ENCODE measurements around the gene PEPD.
A peak's percentile ranks its signal among the peaks of the same experiment; 100 is the strongest.

Gene PEPD

DNA sequence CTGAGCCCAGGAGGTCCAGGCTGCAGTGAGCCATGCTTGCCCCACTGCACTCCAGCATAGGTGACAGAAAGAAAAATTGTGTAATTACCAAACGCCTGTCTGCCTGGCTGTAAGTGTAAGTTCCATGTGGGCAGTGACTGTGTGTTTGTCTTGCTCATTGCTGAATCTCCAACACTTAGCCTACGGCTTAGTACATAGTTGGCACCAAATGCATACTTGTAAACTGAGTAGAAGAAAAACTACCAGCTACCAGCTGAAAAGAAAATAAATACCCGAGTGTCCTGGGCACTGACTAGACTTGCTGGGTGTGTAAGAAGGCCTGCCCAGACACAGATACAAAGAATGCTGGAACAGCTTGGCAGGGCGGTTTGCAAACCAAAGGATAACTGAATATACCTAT, 150.8 kb downstream of the PEPD start:
- Histone ChIP-seq H4K8ac (ENCODE audit: low read length) (no peak overlapping the region), H2AK5ac (ENCODE audit: low read length, severe bottlenecking) (no peak overlapping the region), H3K27me3 (ENCODE audit: control insufficient read depth in 1 of 2, insufficient read depth in 1 of 2, low read length in 2 of 2) (peaks cover 10 to 14% of the 10 kb centered on the region in 2 experiments), H3K14ac (ENCODE audit: low read length in 2 of 2) (no peak overlapping the region), H3K9ac (ENCODE audit: low read length) (no peak overlapping the region), H3K4me3 (ENCODE audit: insufficient read depth in 1 of 2, low read depth in 1 of 2, low read length in 2 of 2) (no peak overlapping the region), H2BK5ac (ENCODE audit: low read depth, low read length, poor library complexity, severe bottlenecking) (no peak overlapping the region), H2AFZ (ENCODE audit: low read depth, low read length) (no peak overlapping the region), H2BK12ac (ENCODE audit: low read length in 2 of 2) (no peak overlapping the region), H3K9me3 (ENCODE audit: control insufficient read depth, low read length) (no peaks in the 10 kb centered on the region), H2BK15ac (ENCODE audit: low read depth, poor library complexity, severe bottlenecking) (no peak overlapping the region), H3K4me2 (ENCODE audit: low read length, poor library complexity, severe bottlenecking) (no peak overlapping the region), H3K4me1 (ENCODE audit: control insufficient read depth, insufficient read depth, low read depth, low read length) (peaks cover 4% of the 10 kb centered on the region), H3K27ac (ENCODE audit: low read length, poor library complexity, severe bottlenecking) (no peak overlapping the region), H2BK120ac (ENCODE audit: low read depth, low read length) (no peak overlapping the region), H3K36me3 (ENCODE audit: control insufficient read depth in 1 of 2, insufficient read depth in 2 of 2, low read depth in 1 of 2, low read length in 2 of 2) (no peaks in the 10 kb centered on the region), H3K18ac (ENCODE audit: low read depth in 1 of 2, low read length in 2 of 2) (no peak overlapping the region), H4K91ac (ENCODE audit: low read length) (no peak overlapping the region), H3K23ac (ENCODE audit: low read length in 2 of 2) (no peak overlapping the region), H3K4ac (ENCODE audit: low read depth in 1 of 2, low read length in 2 of 2) (no peak overlapping the region), H3K79me1 (replicated peaks; ENCODE audit: low read length, poor library complexity, severe bottlenecking) (no peaks in the 10 kb centered on the region)
- no peak for DNase-seq
- WGBS = 87% methylated on average over 4 of the region's 4 CpGs

DNA sequence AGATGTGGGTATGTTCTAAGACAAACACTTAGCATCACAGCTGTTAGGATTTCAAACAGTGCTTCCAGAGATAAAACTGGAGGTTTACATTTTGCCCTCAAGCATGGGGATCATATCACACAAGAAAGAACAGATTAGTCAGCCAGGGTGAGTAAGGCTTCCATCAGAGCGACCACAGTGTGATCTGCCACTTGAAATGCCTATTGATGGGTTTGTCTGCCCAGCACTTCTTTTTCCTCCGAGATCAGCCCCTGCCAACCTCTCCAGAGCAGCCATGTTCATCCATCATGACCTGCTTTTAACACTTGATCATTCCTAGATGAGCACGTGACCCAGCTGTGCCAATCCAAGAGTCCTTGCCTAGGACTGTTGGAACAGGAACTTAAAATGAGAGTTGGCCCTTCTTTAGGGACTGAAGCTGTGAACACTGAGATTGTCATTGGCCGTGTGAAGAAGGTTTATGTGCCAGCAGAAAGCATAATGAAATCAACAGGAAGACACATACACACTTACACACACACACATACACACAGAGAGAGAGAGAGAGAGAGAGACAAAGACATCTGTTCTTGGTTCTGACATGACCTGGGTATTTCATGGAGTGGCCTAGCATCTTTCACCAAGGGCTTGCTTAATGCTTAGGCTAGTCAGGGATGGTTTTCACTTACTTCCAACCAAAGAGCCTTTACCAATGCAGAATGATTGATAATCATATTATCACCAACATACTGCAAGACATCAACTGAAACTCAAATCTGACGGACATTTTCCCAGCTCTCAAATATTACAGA, 153.3 kb downstream of the PEPD start:
- no peak overlapping the region for H3K4ac ChIP-seq (ENCODE audit: low read depth in 1 of 2, low read length in 2 of 2)
- H3K23ac ChIP-seq (ENCODE audit: low read length in 2 of 2) = no peak overlapping the region
- H3K9ac ChIP-seq (ENCODE audit: low read length) = no peak overlapping the region
- H4K91ac ChIP-seq (ENCODE audit: low read length) = no peak overlapping the region
- H2BK120ac ChIP-seq (ENCODE audit: low read depth, low read length) = no peak overlapping the region
- no peak overlapping the region for H4K8ac ChIP-seq (ENCODE audit: low read length)
- no peak overlapping the region for H2AFZ ChIP-seq (ENCODE audit: low read depth, low read length)
- H3K79me1 ChIP-seq (replicated peaks; ENCODE audit: low read length, poor library complexity, severe bottlenecking) = no peaks in the 10 kb centered on the region
- H3K4me3 ChIP-seq (ENCODE audit: insufficient read depth in 1 of 2, low read depth in 1 of 2, low read length in 2 of 2) = no peak overlapping the region
- no peaks in the 10 kb centered on the region for H3K4me1 ChIP-seq (ENCODE audit: control insufficient read depth, insufficient read depth, low read depth, low read length)
- H3K27ac ChIP-seq (ENCODE audit: low read length, poor library complexity, severe bottlenecking) = no peak overlapping the region
- 71% methylated on average over 2 of the region's 5 CpGs for WGBS
- no peak overlapping the region for H2AK5ac ChIP-seq (ENCODE audit: low read length, severe bottlenecking)
- peaks cover 25 to 37% of the 10 kb centered on the region in 2 experiments for H3K27me3 ChIP-seq (ENCODE audit: control insufficient read depth in 1 of 2, insufficient read depth in 1 of 2, low read length in 2 of 2)
- no peak overlapping the region for H2BK12ac ChIP-seq (ENCODE audit: low read length in 2 of 2)
- H2BK15ac ChIP-seq (ENCODE audit: low read depth, poor library complexity, severe bottlenecking) = no peak overlapping the region
- H2BK5ac ChIP-seq (ENCODE audit: low read depth, low read length, poor library complexity, severe bottlenecking) = no peak overlapping the region
- H3K18ac ChIP-seq (ENCODE audit: low read depth in 1 of 2, low read length in 2 of 2) = no peak overlapping the region
- no peaks in the 10 kb centered on the region for H3K9me3 ChIP-seq (ENCODE audit: control insufficient read depth, low read length)
- H3K4me2 ChIP-seq (ENCODE audit: low read length, poor library complexity, severe bottlenecking) = no peak overlapping the region
- peak; percentile 12 for DNase-seq
- H3K36me3 ChIP-seq (ENCODE audit: control insufficient read depth in 1 of 2, insufficient read depth in 2 of 2, low read depth in 1 of 2, low read length in 2 of 2) = no peaks in the 10 kb centered on the region
- H3K14ac ChIP-seq (ENCODE audit: low read length in 2 of 2) = no peak overlapping the region

DNA sequence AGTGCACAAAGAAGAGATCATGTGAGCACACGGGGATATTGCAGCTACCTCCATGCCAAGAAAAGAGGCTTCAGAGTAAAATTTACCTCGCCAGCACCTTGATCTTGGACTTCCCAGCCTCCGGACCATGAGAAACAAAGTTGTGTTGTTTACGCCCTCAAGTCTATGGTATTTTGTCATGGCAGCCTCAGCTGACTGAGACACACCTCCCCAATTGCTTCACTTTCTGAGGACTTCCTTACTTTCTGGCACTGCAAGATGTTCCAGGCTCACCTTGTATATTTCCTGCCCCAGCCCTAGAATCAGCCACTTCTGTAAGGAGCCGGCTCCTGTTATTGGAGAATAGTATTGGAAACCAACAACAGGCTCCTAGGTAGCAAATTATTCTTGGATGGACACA, 154.7 kb downstream of the PEPD start:
- no peak overlapping the region for H3K4me2 ChIP-seq (ENCODE audit: low read length, poor library complexity, severe bottlenecking)
- no peak overlapping the region for H3K4ac ChIP-seq (ENCODE audit: low read depth in 1 of 2, low read length in 2 of 2)
- H3K14ac ChIP-seq (ENCODE audit: low read length in 2 of 2) = no peak overlapping the region
- H2BK120ac ChIP-seq (ENCODE audit: low read depth, low read length) = no peak overlapping the region
- peaks cover 37 to 50% of the 10 kb centered on the region in 2 experiments for H3K27me3 ChIP-seq (ENCODE audit: control insufficient read depth in 1 of 2, insufficient read depth in 1 of 2, low read length in 2 of 2)
- H4K91ac ChIP-seq (ENCODE audit: low read length) = no peak overlapping the region
- DNase-seq = no peak
- H3K27ac ChIP-seq (ENCODE audit: low read length, poor library complexity, severe bottlenecking) = no peak overlapping the region
- H4K8ac ChIP-seq (ENCODE audit: low read length) = no peak overlapping the region
- H3K9ac ChIP-seq (ENCODE audit: low read length) = no peak overlapping the region
- no peaks in the 10 kb centered on the region for H3K4me1 ChIP-seq (ENCODE audit: control insufficient read depth, insufficient read depth, low read depth, low read length)
- H2BK5ac ChIP-seq (ENCODE audit: low read depth, low read length, poor library complexity, severe bottlenecking) = no peak overlapping the region
- no peak overlapping the region for H2BK15ac ChIP-seq (ENCODE audit: low read depth, poor library complexity, severe bottlenecking)
- WGBS = 82% methylated on average over 4 of the region's 5 CpGs
- H2AK5ac ChIP-seq (ENCODE audit: low read length, severe bottlenecking) = no peak overlapping the region
- no peak overlapping the region for H3K23ac ChIP-seq (ENCODE audit: low read length in 2 of 2)
- no peak overlapping the region for H2AFZ ChIP-seq (ENCODE audit: low read depth, low read length)
- no peaks in the 10 kb centered on the region for H3K79me1 ChIP-seq (replicated peaks; ENCODE audit: low read length, poor library complexity, severe bottlenecking)
- H3K36me3 ChIP-seq (ENCODE audit: control insufficient read depth in 1 of 2, insufficient read depth in 2 of 2, low read depth in 1 of 2, low read length in 2 of 2) = no peaks in the 10 kb centered on the region
- H3K4me3 ChIP-seq (ENCODE audit: insufficient read depth in 1 of 2, low read depth in 1 of 2, low read length in 2 of 2) = no peak overlapping the region
- H2BK12ac ChIP-seq (ENCODE audit: low read length in 2 of 2) = no peak overlapping the region
- no peaks in the 10 kb centered on the region for H3K9me3 ChIP-seq (ENCODE audit: control insufficient read depth, low read length)
- H3K18ac ChIP-seq (ENCODE audit: low read depth in 1 of 2, low read length in 2 of 2) = no peak overlapping the region

DNA sequence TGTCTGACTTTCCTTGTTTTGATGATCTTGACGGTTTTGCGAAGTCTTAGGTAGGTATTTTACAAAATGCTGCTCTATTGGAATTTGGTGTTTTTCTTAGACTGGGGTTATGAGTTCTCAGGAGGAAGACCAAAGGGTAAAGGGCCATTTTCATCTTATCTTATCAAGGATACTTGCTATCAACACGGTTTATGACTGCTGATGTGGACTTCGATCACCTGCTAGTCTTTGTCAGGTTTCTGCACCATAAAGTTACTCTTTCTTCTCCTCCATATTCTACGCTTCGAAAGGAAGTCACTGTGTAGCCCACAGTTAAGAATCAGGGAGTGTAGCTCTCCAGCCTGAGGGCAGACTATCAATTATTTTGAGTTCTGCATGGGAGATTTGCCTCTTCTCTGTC, 155.5 kb downstream of the PEPD start:
- Histone ChIP-seq H3K27ac (ENCODE audit: low read length, poor library complexity, severe bottlenecking) (no peak overlapping the region), H3K18ac (ENCODE audit: low read depth in 1 of 2, low read length in 2 of 2) (no peak overlapping the region), H3K4me2 (ENCODE audit: low read length, poor library complexity, severe bottlenecking) (no peak overlapping the region), H4K91ac (ENCODE audit: low read length) (no peak overlapping the region), H3K9ac (ENCODE audit: low read length) (no peak overlapping the region), H3K4me1 (ENCODE audit: control insufficient read depth, insufficient read depth, low read depth, low read length) (no peaks in the 10 kb centered on the region), H3K27me3 (ENCODE audit: control insufficient read depth in 1 of 2, insufficient read depth in 1 of 2, low read length in 2 of 2) (peaks cover 42 to 52% of the 10 kb centered on the region in 2 experiments), H2AK5ac (ENCODE audit: low read length, severe bottlenecking) (no peak overlapping the region), H2BK12ac (ENCODE audit: low read length in 2 of 2) (no peak overlapping the region), H4K8ac (ENCODE audit: low read length) (no peak overlapping the region), H3K79me1 (replicated peaks; ENCODE audit: low read length, poor library complexity, severe bottlenecking) (no peaks in the 10 kb centered on the region), H2BK120ac (ENCODE audit: low read depth, low read length) (no peak overlapping the region), H3K36me3 (ENCODE audit: control insufficient read depth in 1 of 2, insufficient read depth in 2 of 2, low read depth in 1 of 2, low read length in 2 of 2) (no peaks in the 10 kb centered on the region), H3K4me3 (ENCODE audit: insufficient read depth in 1 of 2, low read depth in 1 of 2, low read length in 2 of 2) (no peak overlapping the region), H2AFZ (ENCODE audit: low read depth, low read length) (no peak overlapping the region), H3K14ac (ENCODE audit: low read length in 2 of 2) (no peak overlapping the region), H3K9me3 (ENCODE audit: control insufficient read depth, low read length) (no peaks in the 10 kb centered on the region), H3K4ac (ENCODE audit: low read depth in 1 of 2, low read length in 2 of 2) (no peak overlapping the region), H2BK5ac (ENCODE audit: low read depth, low read length, poor library complexity, severe bottlenecking) (no peak overlapping the region), H3K23ac (ENCODE audit: low read length in 2 of 2) (no peak overlapping the region), H2BK15ac (ENCODE audit: low read depth, poor library complexity, severe bottlenecking) (no peak overlapping the region)
- 93% methylated on average over 6 of the region's 6 CpGs for WGBS
- DNase-seq = no peak

Measured in mesenchymal stem cell (in vitro differentiated cells and primary cell).